ENCODE data around the gene ATXN2.

Gene ATXN2

DNA sequence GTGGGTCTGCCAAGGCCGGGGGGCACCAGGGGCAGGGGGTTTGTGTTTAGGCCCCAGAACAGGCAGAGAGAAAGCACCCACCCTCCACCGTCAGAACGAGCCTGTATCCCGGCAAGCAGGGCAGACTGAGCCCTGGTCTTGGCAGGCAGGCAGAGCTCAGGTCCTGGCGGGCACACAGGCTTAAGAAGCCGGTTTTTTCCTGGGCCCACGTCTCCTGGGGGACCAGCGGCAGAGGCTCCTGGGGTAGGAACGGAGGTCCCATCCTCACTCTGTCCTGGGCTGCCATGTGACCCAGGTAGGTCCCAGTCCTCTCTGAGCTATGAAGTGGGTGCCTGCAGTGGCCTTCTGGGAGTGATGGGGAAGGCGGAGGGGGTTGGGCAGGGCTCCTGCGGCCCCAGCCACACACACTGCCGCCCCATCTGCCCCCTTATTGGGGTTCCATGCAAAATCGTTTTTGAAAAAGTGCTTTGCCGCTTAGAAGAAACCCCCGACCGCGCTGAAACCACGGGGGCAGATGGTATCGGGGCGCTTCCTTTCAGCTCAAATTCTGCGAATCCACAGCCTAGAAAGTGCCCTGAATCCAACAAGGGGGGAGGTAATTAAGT, 169.2 kb downstream of the ATXN2 start:
- ATAC-seq, result no peak
- TF ChIP-seq ZC3H10 (CRISPR knock-in tag; IDR thresholded peaks at IDR 0.05) (no peak), POU6F1 (CRISPR knock-in tag; IDR thresholded peaks at IDR 0.05; ENCODE audit: borderline replicate concordance, low read depth) (no peak), RARB (CRISPR knock-in tag; IDR thresholded peaks at IDR 0.05) (no peak), ZNF8 (CRISPR knock-in tag; IDR thresholded peaks at IDR 0.05) (no peak), OSR1 (CRISPR knock-in tag; IDR thresholded peaks at IDR 0.05) (no peak), TOX (CRISPR knock-in tag; IDR thresholded peaks at IDR 0.05; ENCODE audit: borderline replicate concordance) (no peak), SNAI2 (CRISPR knock-in tag; IDR thresholded peaks at IDR 0.05) (no peak), CSDC2 (CRISPR knock-in tag; IDR thresholded peaks at IDR 0.05) (no peak), ARNTL (CRISPR knock-in tag; IDR thresholded peaks at IDR 0.05; ENCODE audit: borderline replicate concordance, low read depth) (no peak)
- TF ChIP-seq, protein P1, sequence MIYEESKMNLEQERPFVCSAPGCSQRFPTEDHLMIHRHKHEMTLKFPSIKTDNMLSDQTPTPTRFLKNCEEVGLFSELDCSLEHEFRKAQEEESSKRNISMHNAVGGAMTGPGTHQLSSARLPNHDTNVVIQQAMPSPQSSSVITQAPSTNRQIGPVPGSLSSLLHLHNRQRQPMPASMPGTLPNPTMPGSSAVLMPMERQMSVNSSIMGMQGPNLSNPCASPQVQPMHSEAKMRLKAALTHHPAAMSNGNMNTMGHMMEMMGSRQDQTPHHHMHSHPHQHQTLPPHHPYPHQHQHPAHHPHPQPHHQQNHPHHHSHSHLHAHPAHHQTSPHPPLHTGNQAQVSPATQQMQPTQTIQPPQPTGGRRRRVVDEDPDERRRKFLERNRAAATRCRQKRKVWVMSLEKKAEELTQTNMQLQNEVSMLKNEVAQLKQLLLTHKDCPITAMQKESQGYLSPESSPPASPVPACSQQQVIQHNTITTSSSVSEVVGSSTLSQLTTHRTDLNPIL (CRISPR knock-in tag; IDR thresholded peaks at IDR 0.05; ENCODE audit: low read depth), result no peak
- TF ChIP-seq, protein P2, sequence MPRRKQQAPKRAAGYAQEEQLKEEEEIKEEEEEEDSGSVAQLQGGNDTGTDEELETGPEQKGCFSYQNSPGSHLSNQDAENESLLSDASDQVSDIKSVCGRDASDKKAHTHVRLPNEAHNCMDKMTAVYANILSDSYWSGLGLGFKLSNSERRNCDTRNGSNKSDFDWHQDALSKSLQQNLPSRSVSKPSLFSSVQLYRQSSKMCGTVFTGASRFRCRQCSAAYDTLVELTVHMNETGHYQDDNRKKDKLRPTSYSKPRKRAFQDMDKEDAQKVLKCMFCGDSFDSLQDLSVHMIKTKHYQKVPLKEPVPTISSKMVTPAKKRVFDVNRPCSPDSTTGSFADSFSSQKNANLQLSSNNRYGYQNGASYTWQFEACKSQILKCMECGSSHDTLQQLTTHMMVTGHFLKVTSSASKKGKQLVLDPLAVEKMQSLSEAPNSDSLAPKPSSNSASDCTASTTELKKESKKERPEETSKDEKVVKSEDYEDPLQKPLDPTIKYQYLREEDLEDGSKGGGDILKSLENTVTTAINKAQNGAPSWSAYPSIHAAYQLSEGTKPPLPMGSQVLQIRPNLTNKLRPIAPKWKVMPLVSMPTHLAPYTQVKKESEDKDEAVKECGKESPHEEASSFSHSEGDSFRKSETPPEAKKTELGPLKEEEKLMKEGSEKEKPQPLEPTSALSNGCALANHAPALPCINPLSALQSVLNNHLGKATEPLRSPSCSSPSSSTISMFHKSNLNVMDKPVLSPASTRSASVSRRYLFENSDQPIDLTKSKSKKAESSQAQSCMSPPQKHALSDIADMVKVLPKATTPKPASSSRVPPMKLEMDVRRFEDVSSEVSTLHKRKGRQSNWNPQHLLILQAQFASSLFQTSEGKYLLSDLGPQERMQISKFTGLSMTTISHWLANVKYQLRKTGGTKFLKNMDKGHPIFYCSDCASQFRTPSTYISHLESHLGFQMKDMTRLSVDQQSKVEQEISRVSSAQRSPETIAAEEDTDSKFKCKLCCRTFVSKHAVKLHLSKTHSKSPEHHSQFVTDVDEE (CRISPR knock-in tag; IDR thresholded peaks at IDR 0.05), result no peak

DNA sequence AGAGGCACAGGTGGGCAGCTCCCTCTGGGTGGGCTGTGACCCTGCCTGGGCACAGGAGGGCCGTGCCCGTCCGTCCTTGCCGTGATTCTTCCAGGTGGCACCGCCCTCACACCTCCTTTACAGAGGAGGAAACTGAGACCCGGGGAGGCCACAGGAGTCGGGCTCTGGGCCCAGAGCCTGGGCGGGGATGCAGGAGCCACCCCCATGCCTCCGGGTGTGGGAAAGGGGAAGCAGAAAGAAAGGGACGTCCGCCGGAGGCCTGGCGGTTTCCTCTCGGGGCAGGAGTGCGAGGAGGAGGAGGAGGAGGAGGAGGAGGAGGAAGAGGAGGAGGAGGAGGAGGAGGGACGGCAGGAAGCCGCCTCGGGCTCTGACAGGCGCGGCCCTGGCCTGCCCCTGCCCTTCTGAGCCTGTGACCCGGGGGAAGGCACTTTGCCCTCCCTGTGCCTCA, 170.4 kb downstream of the ATXN2 start:
- TF ChIP-seq ARNTL (CRISPR knock-in tag; IDR thresholded peaks at IDR 0.05; ENCODE audit: borderline replicate concordance, low read depth) (no peak), RARB (CRISPR knock-in tag; IDR thresholded peaks at IDR 0.05) (no peak)
- ATAC-seq, result no peak

DNA sequence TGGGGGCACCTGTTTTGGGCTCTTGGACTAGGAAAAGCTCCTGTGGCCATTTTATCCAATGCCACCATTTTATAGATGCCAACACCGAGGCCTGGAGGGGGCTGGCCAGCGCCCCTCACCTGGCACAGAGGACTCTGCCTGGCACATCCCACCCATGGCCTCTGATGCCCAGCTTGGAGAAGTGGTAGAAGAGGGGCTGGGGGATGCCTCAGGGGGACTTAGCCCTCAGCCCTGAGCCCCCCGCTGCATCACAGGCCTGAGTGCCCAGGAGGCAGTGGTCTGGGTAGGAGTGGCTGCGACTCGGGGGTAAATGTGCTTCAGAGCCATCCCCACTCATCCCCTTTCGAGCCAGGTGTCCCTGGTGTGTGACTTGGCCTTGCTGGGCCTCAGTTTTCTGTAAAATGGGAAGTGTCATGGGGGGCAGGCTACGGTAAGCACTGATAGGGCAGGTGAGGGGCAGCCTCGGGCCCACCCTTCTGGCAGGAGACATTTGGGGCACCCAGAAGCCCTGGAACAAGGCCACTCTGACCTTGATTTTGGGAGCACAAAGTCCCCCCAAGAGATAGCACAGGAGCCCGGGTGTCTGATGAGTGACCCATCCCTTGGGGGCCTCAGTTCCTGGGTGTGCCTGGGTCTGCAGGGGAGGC, 170.9 kb downstream of the ATXN2 start:
- ATAC-seq, result no peak

More for the DNA sequence above, 170.9 kb downstream of the ATXN2 start:
- TF ChIP-seq PATZ1 (CRISPR knock-in tag; IDR thresholded peaks at IDR 0.05; ENCODE audit: borderline replicate concordance) (no peak), TCF4 (CRISPR knock-in tag; IDR thresholded peaks at IDR 0.05; ENCODE audit: borderline replicate concordance) (no peak), ZFP3 (CRISPR knock-in tag; IDR thresholded peaks at IDR 0.05) (no peak), ZC3H10 (CRISPR knock-in tag; IDR thresholded peaks at IDR 0.05) (no peak), ZNF70 (CRISPR knock-in tag; IDR thresholded peaks at IDR 0.05) (no peak), ZNF8 (CRISPR knock-in tag; IDR thresholded peaks at IDR 0.05) (no peak), SNAI2 (CRISPR knock-in tag; IDR thresholded peaks at IDR 0.05) (no peak), GLIS3 (CRISPR knock-in tag; IDR thresholded peaks at IDR 0.05) (no peak)
- TF ChIP-seq, protein P2 (CRISPR knock-in tag; IDR thresholded peaks at IDR 0.05), result no peak
